K562 (cell line): ENCODE data around the gene PDLIM4. TPM values are rescaled to one million over a fixed set of nuclear protein-coding genes. Genes with fewer than 3 reads are reported as not detected.

Source experiments
- ARNT ChIP-seq, 2 experiments: fragments of 450-650 bp; IDR thresholded peaks; 2 replicates each; pipeline ENCODE4 v1.6.1; 2016; ENCODE audit warnings: mild to moderate bottlenecking in 1 of 2
- CCNT2 ChIP-seq: IDR thresholded peaks from 2 replicates; pipeline ENCODE4 v1.6.1; 2011; ENCODE audit warnings: borderline replicate concordance, low read depth, mild to moderate bottlenecking, moderate library complexity, mixed read lengths, low read length; ENCODE audit not compliant: insufficient read length; ENCODE audit errors: extremely low read depth
- ERF ChIP-seq: fragments of 450-650 bp; formaldehyde crosslinking; IDR thresholded peaks from 2 replicates; pipeline ENCODE4 v1.4.0; 2020; ENCODE audit warnings: mild to moderate bottlenecking, mixed read lengths
- EZH2 ChIP-seq: IDR thresholded peaks from 2 replicates; pipeline ENCODE4 v1.6.1; 2012; ENCODE audit warnings: low read depth, mild to moderate bottlenecking, inconsistent platforms, low read length, borderline replicate concordance
- HDAC1 ChIP-seq, 2 experiments: fragments of 450-650 bp; IDR thresholded peaks; 2 replicates each; pipeline ENCODE4 v1.6.1; 2016 to 2017; ENCODE audit warnings: inconsistent platforms in 1 of 2, mild to moderate bottlenecking in 1 of 2, moderate library complexity in 1 of 2
- PML ChIP-seq: IDR thresholded peaks from 2 replicates; pipeline ENCODE4 v1.6.1; 2012; ENCODE audit warnings: low read length, inconsistent platforms
- RBM25 ChIP-seq: fragments of 200-400 bp; formaldehyde crosslinking; IDR thresholded peaks from 2 replicates; pipeline ENCODE4 v1.6.1; 2018; ENCODE audit warnings: low read length, low read depth, moderate library complexity; ENCODE audit not compliant: severe bottlenecking
- REST ChIP-seq, 2 experiments: fragments of 450-650 bp; formaldehyde crosslinking in 1 of 2; IDR thresholded peaks; 2 replicates each; pipeline versions ENCODE4 v1.4.0 to v1.6.1; 2014 to 2020; ENCODE audit warnings: mild to moderate bottlenecking in 2 of 2, borderline replicate concordance in 1 of 2, low read depth in 1 of 2
- SP1 ChIP-seq: sonication (generic); formaldehyde crosslinking; IDR thresholded peaks from 2 replicates; pipeline ENCODE4 v1.8.1; 2022; ENCODE audit warnings: mild to moderate bottlenecking, missing genetic modification reagents
- TRIM24 ChIP-seq, 2 experiments: fragments of 450-650 bp; IDR thresholded peaks; 2 replicates each; pipeline ENCODE4 v1.6.1; 2016
- ZBTB12 ChIP-seq: fragments of 250-450 bp; sonication (Bioruptor Pico); IDR thresholded peaks from 2 replicates; pipeline ENCODE4 v1.4.0; 2020
- ZNF165 ChIP-seq: fragments of 250-450 bp; sonication (Bioruptor Pico); IDR thresholded peaks from 2 replicates; pipeline ENCODE4 v1.4.0; 2020; ENCODE audit warnings: borderline replicate concordance
- ZNF518B ChIP-seq: fragments of 250-450 bp; sonication (Bioruptor Pico); IDR thresholded peaks from 2 replicates; pipeline ENCODE4 v1.5.0; 2021; ENCODE audit warnings: mild to moderate bottlenecking, moderate library complexity
- polyA plus RNA-seq, 8 experiments: library from polyadenylated mRNA; depleted of rRNA in 4 of 8; stranded (reverse) in 5 of 8; unstranded in 3 of 8; fragments of >200 nt; fragmentation: Nextera tagmentation in 2 of 8; fragmentation: Illumina TruSeq in 1 of 8; extraction: Ambion mirVana in 2 of 8; extraction: Trizol in 1 of 8; gene quantifications; 2 replicates each; pipeline versions ENCODE4 v1.2.1 to v1.2.3, GENCODE V29; 2011 to 2014; ENCODE audit warnings: inconsistent platforms in 1 of 8, missing spikeins in 1 of 8
- total RNA-seq, 7 experiments: library from RNA; depleted of rRNA in 6 of 7; stranded (reverse); fragments of >200 nt in 6 of 7; fragmentation: Illumina TruSeq in 2 of 7; extraction: Trizol in 2 of 7; gene quantifications; 2 replicates each; pipeline versions ENCODE4 v1.2.1 to v1.2.3, GENCODE V29; 2011 to 2021; ENCODE audit warnings: low replicate concordance in 1 of 7

Gene PDLIM4
- total and polyA plus RNA-seq, 9 of the 15 experiments (the other 6 are each of a cell fraction or from before 2014, with no cell fraction given) = 0.28 to 32.8 (median 13.1) TPM

- TF ChIP-seq RBM25 (peak; percentile 37), REST (IDR thresholded peaks at IDR 0.05; ENCODE audit: borderline replicate concordance) (0 out of 2 replicates have a peak, but pooled peaks have one; percentile 0), REST (CRISPR knock-in tag; IDR thresholded peaks at IDR 0.05; ENCODE audit: low read depth) (no peak), EZH2 (no peak), SP1 (CRISPR knock-in tag) (no peak), CCNT2 (no peak), ARNT (IDR thresholded peaks at IDR 0.05) (0 out of 4 replicates have a peak, but pooled peaks of 1 of the 2 experiments have one; percentile 32), ZBTB12 (no peak), ZNF165 (CRISPR knock-in tag) (no peak), ERF (no peak), ZNF518B (CRISPR knock-in tag) (no peak), HDAC1 (IDR thresholded peaks at IDR 0.05) (0 out of 4 replicates have a peak, but pooled peaks of 1 of the 2 experiments have one; percentile 20), TRIM24 (IDR thresholded peaks at IDR 0.05) (0 out of 4 replicates have a peak, but pooled peaks of 1 of the 2 experiments have one; percentile 3), PML (no peak)
These were observed 38.3 kb downstream of the PDLIM4 start (continued) for GRCh38 chr5:132295505-132296411.
